HG02943 (cell line): ENCODE data around the gene MPP2.
"Not testable (repeated sequence)": the region's sequence is repeated elsewhere in the genome, so short reads cannot be mapped to it uniquely, and the experiment has no call there.

ENCODE experiments used
- ATAC-seq: cut with Tn5 transposase; IDR thresholded peaks from one replicate; pipeline ENCODE4 v1.9.1; 2021; ENCODE audit warnings: mild to moderate bottlenecking, low read depth, moderate library complexity; ENCODE audit not compliant: unreplicated experiment

Gene MPP2

DNA sequence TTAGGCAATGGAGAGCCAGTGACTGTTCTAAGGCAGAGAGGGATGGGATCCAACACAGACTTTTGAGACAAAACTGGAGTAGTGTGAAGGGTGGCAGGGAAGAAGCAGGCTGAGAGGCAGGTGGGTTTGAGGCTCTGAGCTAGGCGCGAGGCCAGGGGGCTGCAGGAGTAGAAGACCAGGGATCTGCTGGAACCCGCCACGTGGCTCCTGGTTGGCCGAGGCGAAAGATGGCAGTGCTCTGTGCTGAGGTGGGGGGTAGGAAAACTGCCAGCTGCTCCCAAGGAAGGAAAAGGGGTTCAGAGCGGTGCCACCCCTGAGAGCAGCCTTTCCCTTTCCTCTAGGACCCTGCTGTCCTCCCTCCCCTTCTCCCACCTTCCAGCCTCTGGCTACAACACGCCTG is 54.8 kb downstream of the MPP2 start:
- no peak for ATAC-seq

DNA sequence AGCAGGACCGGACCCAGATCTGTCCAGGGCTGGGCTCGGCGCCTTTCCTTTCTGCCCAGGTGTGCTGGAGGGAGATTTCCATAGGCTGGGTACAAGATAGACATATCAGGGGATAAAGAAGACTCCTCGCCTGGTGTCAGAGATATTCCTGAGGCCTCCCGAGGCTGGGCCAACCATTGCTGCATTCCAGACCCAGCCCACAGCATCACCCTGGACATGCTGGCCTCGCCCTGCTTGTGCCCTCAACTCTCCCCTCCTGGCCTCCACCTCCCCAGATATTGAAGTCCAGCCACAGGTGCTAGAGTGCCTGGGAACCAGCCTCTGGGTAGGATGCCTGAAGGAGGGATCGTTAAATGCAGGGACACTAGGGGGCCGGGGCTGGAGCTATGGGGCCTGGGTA is 58.2 kb downstream of the MPP2 start:
- no peak for ATAC-seq

DNA sequence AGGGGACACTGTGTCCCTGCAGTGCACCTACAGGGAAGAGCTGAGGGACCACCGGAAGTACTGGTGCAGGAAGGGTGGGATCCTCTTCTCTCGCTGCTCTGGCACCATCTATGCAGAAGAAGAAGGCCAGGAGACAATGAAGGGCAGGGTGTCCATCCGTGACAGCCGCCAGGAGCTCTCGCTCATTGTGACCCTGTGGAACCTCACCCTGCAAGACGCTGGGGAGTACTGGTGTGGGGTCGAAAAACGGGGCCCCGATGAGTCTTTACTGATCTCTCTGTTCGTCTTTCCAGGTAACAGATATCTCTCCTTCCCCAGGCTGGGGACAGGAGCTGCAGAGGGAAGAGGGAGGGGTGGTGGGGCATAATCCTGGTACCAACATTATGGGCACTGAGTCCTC is 58.7 kb downstream of the MPP2 start:
- ATAC-seq, result no peak

DNA sequence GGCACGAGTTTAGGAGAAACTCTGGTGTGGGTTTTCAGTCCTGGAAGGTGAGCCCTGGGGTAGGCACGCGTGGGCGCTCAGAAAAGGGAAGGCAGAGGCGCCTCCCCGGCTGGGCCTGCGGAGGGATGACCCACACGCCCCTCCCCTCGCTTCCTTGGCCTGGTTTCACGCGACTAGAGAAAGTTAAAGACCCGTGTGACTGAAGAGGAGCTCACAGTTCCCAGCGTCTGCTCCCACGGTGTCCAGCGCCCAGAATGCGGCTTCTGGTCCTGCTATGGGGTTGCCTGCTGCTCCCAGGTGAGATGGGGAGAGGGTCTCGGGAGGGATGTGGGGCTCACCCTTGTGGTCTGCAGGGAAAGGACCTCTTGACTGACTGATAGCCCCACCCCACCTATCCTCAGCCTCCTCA is 60.4 kb downstream of the MPP2 start, which contains the start of gene CD300LG:
Gene CD300LG (plus strand): TSS at position 214 of the 409 bp plus-strand sequence. CDS start 41 bp downstream, at position 255.
- no peak for ATAC-seq

DNA sequence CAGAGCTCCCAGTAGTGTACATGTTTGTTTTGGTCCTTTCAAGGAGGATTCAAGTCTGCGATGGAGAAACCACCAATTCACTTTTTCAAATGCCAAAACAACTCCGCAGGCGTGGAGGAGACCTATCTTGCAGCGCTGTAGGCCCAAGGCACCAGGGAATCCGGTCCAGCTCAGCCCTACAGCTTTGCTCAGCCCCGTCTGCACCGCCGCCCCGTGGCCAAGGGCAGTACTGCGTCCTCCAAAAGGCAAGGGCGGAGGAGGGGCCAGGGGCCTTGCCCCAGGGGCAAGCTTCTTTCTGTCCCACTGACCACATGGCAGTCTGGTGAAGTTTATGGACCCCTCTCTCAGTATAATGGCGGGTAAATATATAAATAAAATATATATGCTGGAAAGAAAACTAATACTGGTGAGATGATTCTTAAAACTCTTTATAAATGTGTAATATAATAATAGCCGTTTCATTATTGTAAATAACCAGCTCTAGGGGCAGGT is 61.1 kb downstream of the MPP2 start:
- no peak for ATAC-seq

DNA sequence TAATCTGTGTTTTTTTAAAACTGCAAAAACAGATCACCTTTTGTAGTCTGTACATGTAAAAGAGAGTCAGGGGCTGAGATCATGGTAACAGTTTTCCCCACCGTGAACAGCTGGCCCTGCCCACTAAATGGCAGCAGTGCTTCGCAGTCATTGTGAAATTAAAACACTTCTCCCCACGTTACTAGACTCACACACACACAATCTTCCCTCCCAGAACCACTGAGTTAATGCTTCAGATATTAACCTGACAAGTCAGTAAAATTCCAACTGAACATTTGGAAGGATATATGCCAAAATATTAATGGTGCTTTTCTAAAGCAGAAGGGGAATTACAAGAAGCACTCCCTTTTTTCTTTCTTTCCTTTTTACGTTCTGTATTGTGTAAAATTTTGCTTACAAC is 61.6 kb downstream of the MPP2 start:
- ATAC-seq, result no peak

DNA sequence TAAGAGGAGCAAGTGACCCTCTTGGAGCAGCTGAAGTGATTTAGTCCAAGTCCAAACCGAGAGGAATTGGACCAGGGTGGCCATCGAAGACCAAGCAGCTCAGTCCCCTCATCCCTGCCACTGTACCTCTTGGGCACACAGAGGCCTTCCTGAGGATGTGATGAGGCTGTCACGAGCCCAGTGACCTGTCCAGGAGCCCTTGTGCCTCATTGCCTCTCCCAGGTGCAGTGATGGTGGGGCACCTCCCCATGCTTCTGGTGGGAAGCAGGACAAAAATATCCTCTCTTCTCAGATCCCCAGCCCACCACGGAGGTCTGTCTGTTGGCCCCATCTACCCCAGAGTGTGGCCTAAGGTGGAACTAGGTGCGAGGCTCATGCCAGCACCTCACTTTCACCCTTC is 63.1 kb downstream of the MPP2 start:
- no peak for ATAC-seq

DNA sequence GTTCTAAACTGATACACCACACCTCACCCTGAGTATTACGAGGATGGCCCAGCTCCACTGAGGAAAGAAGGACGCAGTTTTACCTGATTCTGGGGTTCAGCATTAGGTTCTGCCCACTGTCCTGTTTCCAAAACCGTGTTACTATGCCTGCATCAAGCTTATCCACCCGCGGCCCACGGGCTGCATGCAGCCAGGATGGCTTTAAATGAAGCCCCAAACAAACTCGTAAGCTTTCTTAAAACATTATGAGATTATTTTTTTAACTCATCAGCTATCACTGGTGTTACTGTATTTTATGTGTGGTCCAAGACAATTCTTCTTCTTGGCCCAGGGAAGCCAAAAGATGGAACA is 64.4 kb downstream of the MPP2 start:
- no peak for ATAC-seq

DNA sequence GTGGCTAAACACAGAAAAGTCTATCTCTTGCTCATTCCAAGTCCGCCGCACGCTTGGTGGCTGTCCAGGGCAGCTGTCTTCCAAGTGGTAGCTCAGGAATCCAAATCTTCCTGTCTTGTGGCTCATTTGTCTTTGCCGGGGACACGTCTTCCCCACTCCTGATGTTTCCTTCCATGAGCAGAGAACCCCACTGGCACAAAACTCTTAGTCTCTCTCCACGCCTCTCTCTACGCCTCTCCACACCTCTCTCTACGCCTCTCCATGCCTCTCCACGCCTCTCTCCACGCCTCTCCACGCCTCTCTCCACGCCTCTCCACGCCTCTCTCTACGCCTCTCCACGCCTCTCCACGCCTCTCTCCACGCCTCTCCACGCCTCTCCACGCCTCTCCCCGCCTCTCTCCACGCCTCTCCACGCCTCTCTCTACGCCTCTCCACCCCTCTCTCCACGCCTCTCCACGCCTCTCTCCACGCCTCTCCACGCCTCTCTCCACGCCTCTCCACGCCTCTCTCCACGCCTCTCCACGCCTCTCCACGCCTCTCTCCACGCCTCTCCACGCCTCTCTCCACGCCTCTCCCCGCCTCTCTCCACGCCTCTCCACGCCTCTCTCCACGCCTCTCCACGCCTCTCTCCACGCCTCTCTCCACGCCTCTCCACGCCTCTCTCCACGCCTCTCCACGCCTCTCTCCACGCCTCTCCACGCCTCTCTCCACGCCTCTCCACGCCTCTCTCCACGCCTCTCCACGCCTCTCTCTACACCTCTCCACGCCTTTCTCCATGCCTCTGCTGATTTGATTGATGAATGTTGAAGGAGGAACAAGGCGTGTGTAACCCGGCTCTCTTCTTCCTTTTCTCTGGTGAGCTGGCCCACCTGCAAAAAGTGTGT is 65.0 kb downstream of the MPP2 start:
- ATAC-seq, result not testable (repeated sequence)

DNA sequence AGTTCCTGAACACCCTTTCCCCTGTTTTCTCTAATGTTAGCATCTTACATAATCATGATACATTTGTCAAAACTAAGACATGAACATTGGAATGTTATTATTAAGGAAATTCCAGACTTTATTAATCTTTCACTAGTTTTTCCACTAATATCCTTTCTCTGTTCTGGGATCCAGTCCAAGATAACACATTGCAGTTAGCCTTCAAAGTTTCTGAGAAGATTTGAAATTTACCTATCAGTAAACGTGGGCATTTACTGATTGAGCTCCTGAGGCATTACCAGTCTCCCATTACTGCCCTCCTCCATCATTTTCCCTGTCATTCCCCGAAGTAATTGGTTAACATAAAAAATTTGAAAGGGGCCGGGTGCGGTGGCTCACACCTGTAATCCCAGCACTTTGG is 66.1 kb downstream of the MPP2 start:
- no peak for ATAC-seq

DNA sequence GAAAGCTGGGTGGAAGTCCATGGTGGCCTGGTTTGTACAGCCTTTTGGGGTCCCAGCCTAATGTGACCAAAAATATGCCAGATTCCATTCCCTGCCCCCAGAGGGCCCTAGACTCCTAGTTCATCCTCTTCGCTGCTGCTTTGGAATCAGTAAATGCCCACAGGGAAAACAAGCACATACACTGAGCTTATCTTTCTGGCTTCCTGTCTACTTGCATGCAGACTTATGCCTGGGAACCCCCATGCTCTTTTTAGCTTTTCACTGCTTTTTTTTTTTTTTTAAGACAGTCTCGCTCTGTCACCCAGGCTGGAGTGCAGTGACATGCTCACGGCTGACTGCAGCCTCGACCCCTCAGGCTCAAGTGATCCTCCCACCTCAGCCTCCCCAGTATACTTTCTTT is 66.5 kb downstream of the MPP2 start:
- ATAC-seq, result no peak

DNA sequence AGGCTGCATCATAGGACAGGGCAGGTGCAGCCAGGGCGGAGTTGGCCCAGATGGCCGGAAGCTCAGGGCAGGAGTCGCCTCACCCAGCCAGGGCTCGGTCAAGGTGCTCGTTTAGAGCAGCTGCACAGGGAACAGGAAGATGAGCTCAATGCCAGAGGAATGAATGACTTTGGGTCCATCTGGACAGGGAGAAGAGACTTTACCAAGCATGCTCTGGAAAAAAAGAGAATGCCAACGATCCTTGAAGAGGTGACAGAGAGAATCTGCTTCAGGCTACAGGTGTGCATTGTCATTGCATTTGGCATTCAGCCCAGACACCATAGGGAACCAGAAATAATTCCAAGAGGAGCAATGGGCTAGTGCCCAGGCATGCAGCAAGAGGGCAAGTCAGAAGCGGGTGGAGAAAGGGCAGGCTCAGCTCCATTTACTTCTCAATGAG is 67.6 kb downstream of the MPP2 start:
- ATAC-seq, result no peak

DNA sequence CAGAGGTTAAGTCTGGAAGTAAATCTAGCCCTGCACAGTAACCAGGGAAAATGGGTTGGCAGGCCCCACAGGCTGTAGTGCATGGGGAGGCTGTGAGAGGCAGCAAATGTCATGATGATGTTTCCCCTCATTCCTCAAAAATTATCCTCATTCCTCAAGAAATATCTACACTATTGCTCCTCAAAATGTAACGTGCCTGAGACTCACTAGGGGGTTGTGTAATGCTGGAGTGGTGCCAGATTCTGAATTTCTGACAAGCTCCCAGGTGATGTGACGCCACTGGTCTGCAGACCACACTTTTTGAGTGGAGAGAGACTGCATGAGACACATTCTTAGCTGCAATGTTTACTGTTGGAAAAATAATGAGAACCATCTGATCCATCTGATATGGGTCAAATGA is 73.2 kb downstream of the MPP2 start:
- no peak for ATAC-seq

DNA sequence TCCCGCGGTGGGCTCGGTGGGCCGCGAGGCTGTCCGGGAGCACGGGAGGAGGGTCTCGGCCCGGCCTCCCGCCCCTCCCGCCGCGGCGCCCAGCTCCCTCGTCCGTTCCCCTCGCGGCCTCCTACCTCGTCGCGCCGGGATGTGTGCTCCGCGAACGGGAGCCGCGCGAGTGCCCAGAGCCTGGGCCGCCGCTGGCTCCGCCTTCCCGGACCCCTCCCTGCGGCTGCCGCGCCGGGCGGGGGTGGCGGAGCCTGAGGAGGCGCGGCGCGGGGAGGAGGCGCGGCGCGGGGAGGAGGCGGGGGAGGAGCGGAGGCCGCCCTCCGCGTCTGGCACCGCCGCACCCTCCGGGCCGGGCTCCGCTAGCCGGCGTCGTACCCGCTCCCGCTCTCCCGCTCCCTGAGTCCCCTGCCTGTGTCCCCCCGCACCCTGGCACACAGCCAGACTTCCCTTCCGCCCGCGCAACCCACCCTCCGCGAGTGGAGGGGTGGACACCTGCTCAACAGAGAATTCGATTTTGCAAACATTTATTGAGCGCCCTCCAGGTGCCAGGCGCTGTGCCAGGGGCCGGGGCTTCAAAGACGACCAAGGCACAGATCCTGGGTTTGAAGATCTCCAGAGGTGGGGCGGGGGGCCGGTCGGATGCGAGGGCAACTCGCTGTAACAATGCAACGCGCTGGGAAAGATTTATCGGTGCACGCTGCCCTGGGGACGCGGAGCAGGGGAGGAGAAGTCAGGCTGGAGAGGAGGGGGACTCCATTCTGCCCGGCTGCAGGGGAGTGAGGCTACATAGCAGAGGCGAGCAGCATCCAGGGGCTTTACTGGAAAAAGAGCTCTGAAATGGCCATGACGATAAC is 74.1 kb downstream of the MPP2 start, which contains the start of gene MPP3:
Gene MPP3 (minus strand): TSS at position 171 of the 854 bp plus-strand sequence. CDS start 1,240 bp downstream, outside the sequence.
- no peak for ATAC-seq

DNA sequence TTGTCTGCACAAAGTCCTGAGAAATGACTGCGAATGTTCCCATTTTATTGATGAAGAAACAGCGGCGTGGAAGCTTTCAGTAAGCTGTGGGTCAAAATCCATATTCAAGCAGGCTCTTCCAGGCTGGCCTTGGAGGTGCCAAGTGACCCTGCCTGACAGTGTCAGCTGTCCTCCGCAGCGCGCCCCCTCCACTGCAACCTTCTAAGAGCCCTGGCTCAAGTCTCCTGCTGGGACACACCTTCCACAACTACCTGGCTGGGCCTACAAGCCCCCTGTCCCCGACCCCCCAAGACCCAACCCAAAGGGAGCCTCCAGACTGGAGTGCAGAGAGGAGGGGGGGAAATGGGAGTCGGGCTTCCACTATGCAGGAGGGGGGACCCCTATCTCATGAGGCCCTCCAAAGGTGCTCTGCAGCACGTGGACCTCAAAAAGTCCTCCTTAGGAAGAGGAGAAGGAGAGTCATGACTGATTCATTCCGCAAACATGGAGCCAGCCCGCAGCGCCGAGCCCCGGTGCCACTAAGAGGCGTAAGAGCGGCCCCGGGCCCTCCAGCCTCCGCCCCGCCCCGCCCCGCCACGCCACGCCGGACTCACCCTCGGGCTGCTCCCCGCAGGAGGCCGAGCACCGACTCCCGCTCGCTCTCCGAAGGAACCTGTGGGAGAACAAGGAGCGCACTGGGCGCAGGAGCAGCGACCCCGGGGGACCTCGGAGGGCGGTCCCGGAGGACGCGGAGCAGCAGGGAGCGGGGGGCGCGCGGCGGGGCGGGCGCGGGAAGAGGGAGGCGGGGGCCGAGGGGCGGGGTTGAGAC is 75.0 kb downstream of the MPP2 start:
- ATAC-seq, result no peak

DNA sequence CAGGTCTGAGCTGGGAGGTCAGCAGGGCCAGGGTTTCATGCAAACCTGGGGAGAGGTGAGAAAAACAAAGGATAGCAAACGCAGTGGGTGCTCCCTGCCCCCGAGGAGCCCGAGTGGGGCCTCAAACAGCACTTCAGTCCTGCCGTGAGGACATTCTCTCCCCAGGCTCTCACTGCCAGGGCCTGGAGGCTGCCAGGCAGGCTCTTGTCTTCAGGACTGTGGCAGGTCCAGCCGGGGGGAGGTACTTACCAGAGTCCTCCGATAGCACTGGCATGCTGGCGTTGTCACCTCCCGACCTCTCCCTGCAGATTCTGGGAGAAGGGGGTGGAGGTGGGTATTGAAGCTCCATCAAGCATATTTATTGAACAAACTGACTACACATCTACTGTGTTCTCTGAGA is 75.7 kb downstream of the MPP2 start:
- ATAC-seq, result no peak

DNA sequence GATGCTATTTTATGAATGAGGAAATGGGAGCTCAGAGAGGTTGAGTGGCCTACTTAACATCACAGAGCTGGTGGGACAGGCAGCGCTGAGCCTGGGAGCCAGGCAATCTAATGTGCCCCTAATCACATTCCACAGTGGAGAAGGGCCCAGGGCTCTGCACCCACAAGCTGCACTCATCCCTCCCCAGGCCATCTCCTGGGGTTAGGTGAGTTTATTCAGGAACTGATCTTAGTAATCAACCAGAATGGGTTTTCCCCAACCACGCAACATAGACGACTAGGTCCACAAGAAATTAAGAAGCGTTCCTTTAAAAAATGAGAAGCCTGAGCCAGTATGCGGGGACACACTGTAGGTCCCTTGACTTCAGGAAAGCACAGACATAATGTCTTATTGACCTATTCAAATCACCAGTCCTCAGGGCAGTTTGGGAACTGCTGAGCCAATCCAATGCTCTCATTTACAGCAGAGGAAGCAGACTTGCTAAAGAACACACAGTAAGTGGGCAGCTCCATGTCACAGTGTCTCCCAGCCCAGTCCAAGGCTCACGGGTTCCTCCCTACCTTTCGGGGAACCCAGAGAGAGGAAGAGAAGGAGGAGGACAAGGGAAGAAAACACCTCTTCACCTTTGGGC is 76.7 kb downstream of the MPP2 start:
- ATAC-seq, result no peak

DNA sequence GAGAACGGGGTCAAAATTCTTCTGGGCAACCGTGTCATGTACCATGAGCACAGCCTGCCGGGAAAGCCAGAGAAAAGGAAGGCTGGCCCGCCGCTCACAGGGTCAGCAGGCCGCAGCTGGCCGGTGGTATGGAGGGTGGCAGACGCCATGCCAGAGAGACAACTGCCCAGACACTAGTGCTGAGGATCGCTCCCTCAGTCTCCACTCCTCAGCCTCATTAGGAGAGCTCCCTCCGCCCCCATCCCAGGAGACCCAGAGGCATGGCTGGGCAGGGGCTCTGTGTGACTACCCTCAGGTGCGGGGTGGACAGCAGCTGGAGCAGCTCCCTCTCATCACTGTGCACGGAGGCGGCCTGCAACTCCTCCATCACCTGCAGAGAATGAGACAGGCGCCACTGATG is 77.6 kb downstream of the MPP2 start:
- ATAC-seq, result no peak

DNA sequence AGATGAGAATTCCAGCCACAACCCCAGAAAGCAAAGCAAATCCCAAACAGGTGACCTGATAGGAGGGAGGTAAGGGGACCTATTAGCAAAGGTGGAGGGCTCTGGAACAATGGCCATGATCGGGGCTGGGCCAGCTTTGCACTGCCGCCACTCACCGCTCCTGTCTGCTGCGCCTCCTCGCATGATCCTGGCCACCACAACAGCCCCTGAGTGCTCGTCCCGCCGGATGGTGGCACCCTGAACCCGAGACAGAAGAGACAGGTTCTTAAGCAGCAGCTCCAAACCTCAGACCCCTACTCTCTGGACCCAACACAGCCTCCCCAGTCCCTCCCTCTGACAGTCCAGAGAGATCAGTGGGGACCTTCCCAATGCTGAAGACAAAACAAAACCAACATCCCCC is 79.7 kb downstream of the MPP2 start:
- ATAC-seq, result no peak

DNA sequence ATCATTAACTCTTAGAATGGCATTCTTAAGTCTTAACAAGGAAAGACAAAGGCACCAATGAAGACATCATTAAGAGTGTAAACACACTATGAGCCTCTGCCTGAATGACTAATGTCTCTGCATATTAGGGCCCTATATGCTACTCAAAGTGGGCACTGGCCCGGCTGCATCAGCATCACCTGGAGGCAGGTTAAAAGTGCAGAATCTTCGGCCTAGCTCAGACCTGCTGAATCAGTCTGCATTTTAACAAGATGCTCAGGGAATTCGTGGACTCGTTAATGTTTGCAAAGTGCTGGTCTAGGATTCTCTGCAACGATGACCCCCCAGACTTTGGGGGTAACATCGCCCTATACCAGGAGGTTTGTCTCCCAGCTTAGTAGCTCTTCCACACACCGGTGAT is 81.1 kb downstream of the MPP2 start:
- no peak for ATAC-seq
